Measurements from ENCODE around the gene ATRN. TPM values are rescaled to one million over a fixed set of nuclear protein-coding genes. Genes with fewer than 3 reads are reported as not detected.
A peak's percentile ranks its signal among the peaks of the same experiment; 100 is the strongest.

The ATRN gene
- total RNA-seq, 6 experiments from 2014 or later: 46.9 to 82.1 (median 59.1) TPM

DNA sequence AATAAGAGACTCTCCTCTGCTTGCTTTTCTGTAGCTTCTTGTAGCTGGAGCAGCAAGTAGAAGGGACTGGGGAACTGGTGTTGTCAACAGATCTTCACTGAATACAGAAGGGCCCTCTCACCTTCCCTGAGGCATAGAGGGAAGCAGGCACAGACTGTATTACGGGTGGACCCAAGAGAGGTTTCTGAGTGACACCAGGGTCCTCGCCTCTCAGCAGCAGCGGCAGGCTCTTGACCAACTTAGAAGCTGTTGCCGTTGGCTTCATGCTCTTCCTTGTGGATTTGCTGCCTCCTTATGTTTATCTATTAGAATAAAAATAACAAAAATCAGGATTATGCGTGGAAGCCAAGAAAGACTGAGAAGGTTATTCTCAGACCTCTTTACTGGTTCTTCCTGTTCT is 160.7 kb downstream of the ATRN start:
- peak overlapping the region in 1 of 3 donors; percentile 39 for H3K27ac ChIP-seq
- no peaks in the 10 kb centered on the region for H3K27me3 ChIP-seq
- intact Hi-C loops (cut with DNase I): no loop called here
- DNase-seq (no peak), ATAC-seq (no peak)
- peaks cover 0 to 4% (median under 1%) of the 10 kb centered on the region in 4 donors for H3K36me3 ChIP-seq
- WGBS (ENCODE audit: insufficient coverage, low coverage, low lambda C conversion rate, missing lambda C conversion rate): 89% methylated on average over 5 of the region's 5 CpGs
- no peak for TF ChIP-seq POLR2A (IDR thresholded peaks at IDR 0.05)
- TF ChIP-seq, protein P1, sequence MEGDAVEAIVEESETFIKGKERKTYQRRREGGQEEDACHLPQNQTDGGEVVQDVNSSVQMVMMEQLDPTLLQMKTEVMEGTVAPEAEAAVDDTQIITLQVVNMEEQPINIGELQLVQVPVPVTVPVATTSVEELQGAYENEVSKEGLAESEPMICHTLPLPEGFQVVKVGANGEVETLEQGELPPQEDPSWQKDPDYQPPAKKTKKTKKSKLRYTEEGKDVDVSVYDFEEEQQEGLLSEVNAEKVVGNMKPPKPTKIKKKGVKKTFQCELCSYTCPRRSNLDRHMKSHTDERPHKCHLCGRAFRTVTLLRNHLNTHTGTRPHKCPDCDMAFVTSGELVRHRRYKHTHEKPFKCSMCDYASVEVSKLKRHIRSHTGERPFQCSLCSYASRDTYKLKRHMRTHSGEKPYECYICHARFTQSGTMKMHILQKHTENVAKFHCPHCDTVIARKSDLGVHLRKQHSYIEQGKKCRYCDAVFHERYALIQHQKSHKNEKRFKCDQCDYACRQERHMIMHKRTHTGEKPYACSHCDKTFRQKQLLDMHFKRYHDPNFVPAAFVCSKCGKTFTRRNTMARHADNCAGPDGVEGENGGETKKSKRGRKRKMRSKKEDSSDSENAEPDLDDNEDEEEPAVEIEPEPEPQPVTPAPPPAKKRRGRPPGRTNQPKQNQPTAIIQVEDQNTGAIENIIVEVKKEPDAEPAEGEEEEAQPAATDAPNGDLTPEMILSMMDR (IDR thresholded peaks at IDR 0.05): no peak
- no peaks in the 10 kb centered on the region for H3K9me3 ChIP-seq
- no peak overlapping the region for H3K4me3 ChIP-seq
- H3K4me1 ChIP-seq: peaks cover 0 to 49% (median 24%) of the 10 kb centered on the region in 4 donors

DNA sequence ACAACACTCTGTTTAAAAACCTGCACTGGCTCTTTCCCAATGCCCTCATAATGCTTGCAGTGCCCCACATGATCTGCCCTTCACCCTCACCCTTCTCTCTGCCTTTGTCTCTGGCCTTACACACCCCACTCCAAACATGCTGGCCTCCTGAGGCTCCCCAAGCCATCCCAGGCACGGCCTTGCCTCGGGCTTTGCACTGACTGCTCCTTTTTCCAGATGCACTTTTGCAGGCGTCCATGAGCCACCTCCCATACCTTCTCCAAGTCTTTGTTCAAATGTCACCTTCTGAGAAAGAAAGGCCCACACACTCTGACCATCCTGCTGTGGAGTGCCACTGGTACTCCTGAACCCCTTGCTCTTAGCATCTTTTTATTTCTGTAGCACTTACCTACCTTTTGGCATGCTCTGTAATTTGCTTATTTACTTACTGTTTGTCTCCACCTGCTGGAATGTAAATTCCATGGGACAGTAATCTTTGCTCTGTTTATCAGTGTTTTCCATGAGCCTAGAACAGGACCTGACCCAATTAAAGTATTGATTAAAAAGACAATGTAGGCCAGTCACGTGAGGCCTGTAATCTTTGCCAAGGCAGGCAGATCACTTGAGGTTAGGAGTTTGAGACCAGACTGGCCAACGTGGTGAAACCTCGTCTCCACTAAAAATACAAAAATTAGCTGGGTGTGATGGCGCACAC is 161.6 kb downstream of the ATRN start:
- Histone ChIP-seq H3K4me3 (no peak overlapping the region), H3K9me3 (no peaks in the 10 kb centered on the region), H3K27ac (peak overlapping the region in 1 of 3 donors; percentile 39), H3K27me3 (no peaks in the 10 kb centered on the region), H3K4me1 (peaks cover 0 to 49% (median 24%) of the 10 kb centered on the region in 4 donors), H3K36me3 (peaks cover 0 to 2% (median under 1%) of the 10 kb centered on the region in 4 donors)
- DNase-seq: peak in 2 of 3 donors; percentile 68 to 75
- no peak for TF ChIP-seq POLR2A (IDR thresholded peaks at IDR 0.05)
- TF ChIP-seq, protein P1 (IDR thresholded peaks at IDR 0.05): peak; percentile 25 to 58 (median 46)
- peak; percentile 51 to 79 (median 76) for ATAC-seq
- intact Hi-C loops (cut with DNase I): no loop called here
- WGBS (ENCODE audit: insufficient coverage, low coverage, low lambda C conversion rate, missing lambda C conversion rate): 53% methylated on average over 7 of the region's 7 CpGs

DNA sequence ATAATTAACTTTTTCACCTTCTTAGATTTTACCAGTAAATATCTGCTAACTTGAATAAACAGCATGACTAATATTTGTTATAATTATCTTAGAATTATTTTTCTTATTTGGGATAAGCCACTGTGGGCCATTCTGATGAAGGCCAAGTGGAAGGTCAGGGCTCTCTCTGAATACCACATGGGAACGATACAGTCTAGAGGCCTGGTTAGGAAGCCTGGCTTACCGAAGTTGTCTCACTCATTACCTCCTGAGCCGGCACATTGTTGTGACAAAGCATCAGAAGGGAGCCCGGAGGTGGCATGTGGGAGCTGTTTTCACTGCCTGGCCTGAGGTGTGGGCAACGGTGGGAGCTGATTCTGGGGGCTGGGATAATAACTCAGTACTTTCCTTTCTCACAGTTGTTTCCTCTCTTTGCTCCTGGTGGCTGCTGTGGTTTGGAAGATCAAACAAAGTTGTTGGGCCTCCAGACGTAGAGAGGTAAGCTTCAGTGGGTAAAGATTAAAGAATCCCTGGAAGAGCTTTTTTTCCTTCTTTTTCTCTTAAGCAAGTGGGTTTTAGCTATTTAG is 163.2 kb downstream of the ATRN start:
- Histone ChIP-seq H3K36me3 (peaks cover 0 to 3% (median 0%) of the 10 kb centered on the region in 4 donors), H3K4me3 (no peak overlapping the region), H3K27me3 (no peaks in the 10 kb centered on the region), H3K4me1 (peaks cover 0 to 42% (median 20%) of the 10 kb centered on the region in 4 donors), H3K27ac (no peak overlapping the region), H3K9me3 (no peaks in the 10 kb centered on the region)
- 68% methylated on average over 5 of the region's 6 CpGs for WGBS (ENCODE audit: insufficient coverage, low coverage, low lambda C conversion rate, missing lambda C conversion rate)
- intact Hi-C loops (cut with DNase I): no loop called here
- DNase-seq (no peak), ATAC-seq (no peak)
- TF ChIP-seq, protein P1 (IDR thresholded peaks at IDR 0.05): no peak
- no peak for TF ChIP-seq POLR2A (IDR thresholded peaks at IDR 0.05)

DNA sequence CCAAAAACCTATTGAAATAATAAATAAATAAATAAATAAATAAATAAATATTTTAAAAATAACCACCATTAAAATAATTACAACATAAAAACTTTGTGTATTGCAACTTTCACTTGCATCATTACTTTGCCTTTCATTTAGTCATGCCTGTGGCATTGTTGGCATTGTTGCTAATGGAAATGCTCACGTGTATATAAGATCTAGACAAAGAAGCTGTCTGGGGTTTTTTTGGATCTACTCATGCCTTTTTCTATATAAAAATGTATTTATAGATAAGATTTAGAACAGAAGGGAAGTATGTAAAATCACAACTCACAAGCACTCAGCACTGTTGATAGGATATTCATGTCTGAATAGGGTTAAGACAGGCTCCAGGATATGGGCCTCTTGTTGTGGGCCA is 164.5 kb downstream of the ATRN start:
- peaks cover 0 to 7% (median 2%) of the 10 kb centered on the region in 4 donors for H3K36me3 ChIP-seq
- intact Hi-C loops (cut with DNase I): no loop called here
- no peak overlapping the region for H3K27ac ChIP-seq
- no peaks in the 10 kb centered on the region for H3K9me3 ChIP-seq
- WGBS (ENCODE audit: insufficient coverage, low coverage, low lambda C conversion rate, missing lambda C conversion rate): 82% methylated on average over 1 of the region's 1 CpG
- H3K27me3 ChIP-seq: no peaks in the 10 kb centered on the region
- TF ChIP-seq POLR2A (IDR thresholded peaks at IDR 0.05): no peak
- TF ChIP-seq, protein P1 (IDR thresholded peaks at IDR 0.05): no peak
- no peak for DNase-seq
- H3K4me3 ChIP-seq: no peak overlapping the region
- H3K4me1 ChIP-seq: peaks cover 0 to 38% (median 18%) of the 10 kb centered on the region in 4 donors
- ATAC-seq: no peak

Data from right lobe of liver (tissue), 6 donors.